ENCODE measurements around the gene MAB21L1.

DNA sequence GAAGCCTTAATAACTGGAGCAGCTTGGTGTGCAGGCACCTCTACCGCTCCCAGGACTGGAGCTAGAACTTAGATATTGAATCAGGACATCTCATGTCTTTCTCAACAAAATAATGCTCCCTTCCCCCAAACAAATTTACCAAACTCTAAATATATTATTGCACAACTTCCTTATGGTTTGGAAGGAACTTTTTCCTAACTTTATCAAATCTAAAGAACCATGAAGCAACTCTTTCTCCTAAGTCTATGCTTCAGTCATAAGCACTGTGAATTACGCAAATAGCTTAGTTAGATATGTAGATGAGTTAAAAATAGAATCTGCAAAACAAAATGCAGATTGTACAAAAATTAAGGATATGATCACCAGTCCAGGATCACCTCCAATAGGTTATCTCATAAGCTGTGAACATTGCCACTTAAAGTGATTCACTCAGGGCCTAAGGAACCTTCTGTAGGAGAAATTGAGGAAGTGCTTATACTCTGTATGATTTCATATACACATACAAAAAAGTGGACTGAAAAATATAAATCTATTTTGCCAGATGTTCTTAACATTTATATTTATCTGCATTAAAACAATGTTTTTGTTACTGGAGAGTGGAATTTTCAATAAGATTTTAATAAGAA is 20.4 kb upstream of the MAB21L1 start:
- TF ChIP-seq, protein P1, sequence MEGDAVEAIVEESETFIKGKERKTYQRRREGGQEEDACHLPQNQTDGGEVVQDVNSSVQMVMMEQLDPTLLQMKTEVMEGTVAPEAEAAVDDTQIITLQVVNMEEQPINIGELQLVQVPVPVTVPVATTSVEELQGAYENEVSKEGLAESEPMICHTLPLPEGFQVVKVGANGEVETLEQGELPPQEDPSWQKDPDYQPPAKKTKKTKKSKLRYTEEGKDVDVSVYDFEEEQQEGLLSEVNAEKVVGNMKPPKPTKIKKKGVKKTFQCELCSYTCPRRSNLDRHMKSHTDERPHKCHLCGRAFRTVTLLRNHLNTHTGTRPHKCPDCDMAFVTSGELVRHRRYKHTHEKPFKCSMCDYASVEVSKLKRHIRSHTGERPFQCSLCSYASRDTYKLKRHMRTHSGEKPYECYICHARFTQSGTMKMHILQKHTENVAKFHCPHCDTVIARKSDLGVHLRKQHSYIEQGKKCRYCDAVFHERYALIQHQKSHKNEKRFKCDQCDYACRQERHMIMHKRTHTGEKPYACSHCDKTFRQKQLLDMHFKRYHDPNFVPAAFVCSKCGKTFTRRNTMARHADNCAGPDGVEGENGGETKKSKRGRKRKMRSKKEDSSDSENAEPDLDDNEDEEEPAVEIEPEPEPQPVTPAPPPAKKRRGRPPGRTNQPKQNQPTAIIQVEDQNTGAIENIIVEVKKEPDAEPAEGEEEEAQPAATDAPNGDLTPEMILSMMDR (IDR thresholded peaks at IDR 0.05): no peak
- TF ChIP-seq POLR2A (IDR thresholded peaks at IDR 0.05): no peak
